HCT116 (cell line): ENCODE results near the gene SLC34A1. TPM values are rescaled to one million over a fixed set of nuclear protein-coding genes. Genes with fewer than 3 reads are reported as not detected.

ENCODE experiments used
- ATAC-seq: fragments of 200-7000 bp; cut with Tn5 transposase; 2 replicates; pipeline ENCODE4 v1.9.1; 2020; ENCODE audit warnings: mild to moderate bottlenecking, moderate library complexity
- BruUV-seq: library from RNA; stranded (reverse); fragments of 400-500 nt; replicated peaks from 2 replicates; lab custom pipeline; 2021; lab: Mats Ljungman, UMichigan
- CTCF ChIA-PET: fragments of 300-600 bp; sonication (Branson Sonifier 250); formaldehyde crosslinking; loops from one replicate; lab custom pipeline; 2021; ENCODE audit warnings: antibody characterized with exemption; lab: Charles Lee
- POLR2A ChIA-PET: fragments of 300-600, 350-600 bp; sonication (Branson Sonifier 250); formaldehyde crosslinking; loops from one replicate; lab custom pipeline; 2021; ENCODE audit warnings: antibody characterized with exemption; lab: Charles Lee
- RAD21 ChIA-PET, 2 experiments: fragments of 300-600 bp; sonication (Branson Sonifier 250); formaldehyde crosslinking; loops; one replicate each; lab custom pipeline; 2023; ENCODE audit warnings: low total read pairs in 2 of 2; ENCODE audit not compliant: uncharacterized antibody in 2 of 2, unreplicated experiment in 2 of 2, low non-redundant PET in 1 of 2; lab: Charles Lee
- DNase-seq: peaks from one replicate; pipeline ENCODE4 v3.0.0-alpha.2; 2010; ENCODE audit warnings: low read depth, low spot score
- H2AFZ ChIP-seq: fragments of 200-600 bp; shearing (Covaris generic), sonication (generic); 2 replicates; pipeline ENCODE4 v1.6.1; 2017; ENCODE audit warnings: low read depth, mixed run types, mixed read lengths, antibody characterized with exemption, low read length; ENCODE audit not compliant: poor library complexity, severe bottlenecking
- H3K27ac ChIP-seq: 2 replicates; pipeline ENCODE4 v1.5.1; 2012; ENCODE audit warnings: low read depth, low read length
- H3K27me3 ChIP-seq: fragments of 200-600 bp; sonication (generic); 2 replicates; pipeline ENCODE4 v1.6.1; 2016; ENCODE audit warnings: mixed run types, low read length, mixed read lengths; ENCODE audit not compliant: insufficient read depth
- H3K36me3 ChIP-seq, 2 experiments: fragments of 200-500 bp in 1 of 2; fragments of 200-600 bp in 1 of 2; sonication (Bioruptor generic) in 1 of 2; sonication (generic) in 1 of 2; 2 replicates each; pipeline versions ENCODE4 v1.5.1 to v1.6.1; 2014 to 2016; ENCODE audit warnings: low read length in 2 of 2, inconsistent platforms in 1 of 2, mixed read lengths in 1 of 2, mixed run types in 1 of 2; ENCODE audit not compliant: insufficient read depth in 2 of 2, control insufficient read depth in 1 of 2
- H3K4me1 ChIP-seq, 2 experiments: fragments of 200-600 bp in 1 of 2; sonication (generic) in 1 of 2; 2 replicates each; pipeline versions ENCODE4 v1.5.1 to v1.6.1; 2012 to 2017; ENCODE audit warnings: low read length in 2 of 2, inconsistent platforms in 1 of 2, mild to moderate bottlenecking in 1 of 2, mixed read lengths in 1 of 2, mixed run types in 1 of 2, moderate library complexity in 1 of 2; ENCODE audit not compliant: insufficient read depth in 2 of 2, control insufficient read depth in 1 of 2
- H3K4me2 ChIP-seq: fragments of 200-600 bp; sonication (generic); 2 replicates; pipeline ENCODE4 v1.6.1; 2017; ENCODE audit warnings: mixed run types, low read length, mixed read lengths
- H3K4me3 ChIP-seq, 2 experiments: fragments of 200-600 bp in 1 of 2; sonication (generic) in 1 of 2; replicated peaks in 1 of 2; 2 replicates each; pipeline ENCODE4 v1.5.1; 2011 to 2016; ENCODE audit warnings: low read length in 2 of 2, control low read depth in 1 of 2, low read depth in 1 of 2, mild to moderate bottlenecking in 1 of 2, mixed read lengths in 1 of 2, mixed run types in 1 of 2
- H3K79me2 ChIP-seq: fragments of 200-600 bp; sonication (generic); 2 replicates; pipeline ENCODE4 v1.6.1; 2017; ENCODE audit warnings: mild to moderate bottlenecking, mixed run types, low read length, moderate library complexity, mixed read lengths; ENCODE audit not compliant: insufficient read depth
- H3K9ac ChIP-seq: fragments of 200-600 bp; sonication (generic); 2 replicates; pipeline ENCODE4 v1.6.1; 2016; ENCODE audit warnings: low read length, mixed read lengths
- H3K9me2 ChIP-seq: fragments of 200-600 bp; sonication (generic), shearing (Covaris generic); 2 replicates; pipeline ENCODE4 v1.6.1; 2017; ENCODE audit warnings: mixed run types, mild to moderate bottlenecking, moderate library complexity; ENCODE audit not compliant: insufficient read depth
- H3K9me3 ChIP-seq, 2 experiments: fragments of 200-500 bp in 1 of 2; fragments of 200-600 bp in 1 of 2; sonication (Bioruptor generic) in 1 of 2; sonication (generic) in 1 of 2; 2 replicates each; pipeline ENCODE4 v1.6.1; 2014 to 2017; ENCODE audit warnings: low read length in 2 of 2, mixed read lengths in 2 of 2, inconsistent platforms in 1 of 2, low read depth in 1 of 2, mild to moderate bottlenecking in 1 of 2, mixed run types in 1 of 2, moderate library complexity in 1 of 2; ENCODE audit not compliant: control insufficient read depth in 1 of 2, insufficient read depth in 1 of 2
- H4K20me1 ChIP-seq: fragments of 200-600 bp; sonication (generic), shearing (Covaris generic); 2 replicates; pipeline ENCODE4 v1.6.1; 2017; ENCODE audit warnings: mixed run types, mild to moderate bottlenecking, moderate library complexity; ENCODE audit not compliant: insufficient read depth
- EZH2 ChIP-seq: fragments of 200-600 bp; sonication (generic); IDR thresholded peaks from 2 replicates; pipeline ENCODE4 v1.6.1; 2017; ENCODE audit warnings: antibody characterized with exemption, mixed run types
- EZH2phosphoT487 ChIP-seq: fragments of 200-600 bp; IDR thresholded peaks from 2 replicates; pipeline ENCODE4 v1.6.1; 2018; ENCODE audit warnings: antibody characterized with exemption, borderline replicate concordance
- POLR2A ChIP-seq: IDR thresholded peaks from 2 replicates; pipeline ENCODE4 v1.7.0; 2011; ENCODE audit warnings: borderline replicate concordance; ENCODE audit not compliant: insufficient read depth, insufficient read length; ENCODE audit errors: extremely low read depth
- SIN3A ChIP-seq: IDR thresholded peaks from 2 replicates; pipeline ENCODE4 v1.6.1; 2012; ENCODE audit warnings: low read depth
- ZFX ChIP-seq: fragments of 450-650 bp; IDR thresholded peaks from 2 replicates; pipeline ENCODE4 v1.6.1; 2017
- ZNF274 ChIP-seq: fragments of 200-500 bp; sonication (Bioruptor generic); IDR thresholded peaks from 2 replicates; pipeline ENCODE4 v1.6.1; 2014; ENCODE audit warnings: mild to moderate bottlenecking, low read depth, low read length, inconsistent platforms
- intact Hi-C: fragments of 100-400 bp; cut with micrococcal nuclease; formaldehyde crosslinking; loops from 2 replicates; pipeline ENCODE4 v1.10.0; 2022
- total RNA-seq: library from RNA; stranded (reverse); gene quantifications from one replicate; pipeline ENCODE4 v1.2.1, GENCODE V29; 2021; ENCODE audit not compliant: unreplicated experiment
- TF ChIP-seq, protein P1 (sequence below): IDR thresholded peaks from 2 replicates; pipeline ENCODE4 v1.6.1; 2012

The SLC34A1 gene
- total RNA-seq, 1 experiment from 2014 or later = not detected

DNA sequence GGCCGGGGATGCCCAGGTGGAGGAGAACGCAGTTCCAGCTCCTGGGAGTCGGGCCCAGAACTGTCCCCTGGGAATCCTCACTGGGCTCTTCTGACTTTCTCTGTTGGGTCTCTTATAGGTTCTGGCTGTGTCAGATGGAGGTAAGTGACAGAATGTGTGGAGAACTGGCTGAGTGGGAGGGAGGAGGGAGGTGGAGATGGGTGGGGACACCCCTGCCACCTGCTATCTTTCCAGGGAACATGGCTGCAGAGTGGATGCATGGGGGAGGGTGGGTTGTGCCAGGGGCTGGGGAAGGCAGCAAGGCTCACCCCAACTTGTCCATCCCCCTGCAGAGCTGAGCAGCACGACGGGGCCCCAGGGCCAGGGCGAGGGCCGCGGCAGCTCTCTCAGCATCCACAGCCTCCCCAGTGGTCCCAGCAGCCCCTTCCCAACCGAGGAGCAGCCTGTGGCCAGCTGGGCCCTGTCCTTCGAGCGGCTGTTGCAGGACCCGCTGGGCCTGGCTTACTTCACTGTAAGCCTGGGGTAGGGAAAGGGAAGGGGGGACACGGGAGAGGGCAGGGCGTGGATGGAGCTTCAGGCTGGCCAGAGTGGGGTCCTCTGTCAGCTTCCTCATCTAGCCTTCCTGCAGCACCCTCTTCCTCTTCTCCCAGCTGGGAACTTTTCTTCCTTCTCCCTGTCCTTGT is 18.2 kb upstream of the SLC34A1 start:
- Histone ChIP-seq H3K79me2 (no peaks in the 10 kb centered on the region), H3K36me3 (no peaks in the 10 kb centered on the region), H2AFZ (no peak overlapping the region), H3K4me3 (no peak overlapping the region), H3K27ac (no peak overlapping the region), H3K9me3 (no peaks in the 10 kb centered on the region), H3K9me2 (no peaks in the 10 kb centered on the region), H4K20me1 (no peaks in the 10 kb centered on the region), H3K9ac (peak overlapping the region; percentile 16; the same call in 1 of the 2 replicates), H3K4me1 (peaks cover 30 to 54% of the 10 kb centered on the region in 2 experiments), H3K4me2 (no peak overlapping the region), H3K27me3 (no peaks in the 10 kb centered on the region)
- CTCF ChIA-PET = interaction anchor here (0.9 kb wide), 1 partner anchor 65 kb away, joined by 3 read pairs; no protein-coding TSS in a partner anchor
- POLR2A ChIA-PET = no interaction called here
- no TSS peak for BruUV-seq
- DNase-seq = no peak
- RAD21 ChIA-PET = no interaction called here
- ATAC-seq = no peak
- TF ChIP-seq ZNF274 (no peak), SIN3A (no peak), EZH2phosphoT487 (no peak), EZH2 (no peak), POLR2A (no peak)
- intact Hi-C loops = no loop called here

DNA sequence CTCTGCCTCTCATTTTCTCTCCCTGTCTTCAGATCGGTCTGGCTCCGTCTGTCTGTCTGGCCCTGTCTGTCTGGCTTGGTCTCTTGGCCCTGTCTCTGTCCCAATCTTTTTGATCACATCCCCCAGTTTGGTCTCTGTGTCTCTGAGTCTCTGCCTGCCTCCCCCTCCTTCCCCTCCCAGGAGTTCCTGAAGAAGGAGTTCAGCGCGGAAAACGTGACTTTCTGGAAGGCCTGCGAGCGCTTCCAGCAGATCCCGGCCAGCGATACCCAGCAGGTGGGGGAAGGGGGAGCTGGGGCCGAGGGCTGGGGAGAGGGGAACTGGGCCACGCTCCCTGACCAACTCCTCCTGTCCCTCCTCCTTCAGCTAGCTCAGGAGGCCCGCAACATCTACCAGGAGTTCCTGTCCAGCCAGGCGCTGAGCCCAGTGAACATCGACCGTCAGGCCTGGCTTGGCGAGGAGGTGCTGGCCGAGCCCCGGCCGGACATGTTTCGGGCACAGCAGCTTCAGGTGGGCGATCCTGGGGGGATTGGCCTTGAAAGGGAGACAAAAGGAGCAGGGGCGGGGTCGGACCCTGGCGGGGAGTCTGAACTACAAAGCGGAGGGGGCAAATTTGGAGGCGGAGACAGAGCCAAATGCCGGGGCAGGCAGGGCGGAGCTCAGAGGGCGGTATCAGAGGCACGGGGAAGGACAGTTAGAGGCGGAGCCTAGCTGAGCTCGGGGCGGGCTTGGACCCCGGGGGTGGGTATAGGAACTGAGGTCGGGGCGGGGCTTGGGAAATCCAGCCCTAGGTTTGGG is 17.5 kb upstream of the SLC34A1 start:
- DNase-seq = no peak
- no peaks in the 10 kb centered on the region for H3K9me3 ChIP-seq
- H3K79me2 ChIP-seq = no peaks in the 10 kb centered on the region
- H2AFZ ChIP-seq = no peak overlapping the region
- no peaks in the 10 kb centered on the region for H3K27me3 ChIP-seq
- no peaks in the 10 kb centered on the region for H4K20me1 ChIP-seq
- ATAC-seq = peak; percentile 67
- no TSS peak for BruUV-seq
- RAD21 ChIA-PET = no interaction called here
- no peak overlapping the region for H3K27ac ChIP-seq
- H3K9me2 ChIP-seq = no peaks in the 10 kb centered on the region
- CTCF ChIA-PET = interaction anchor here (0.6 to 1.0 kb wide), 5 partner anchors 15 to 91 kb away, joined by 3 to 6 read pairs (median 4); partner anchors contain the start of gene LMAN2
- intact Hi-C loops = no loop called here
- H3K4me3 ChIP-seq = no peak overlapping the region
- peak overlapping the region; percentile 16 for H3K9ac ChIP-seq
- peak overlapping the region; percentile 64 for H3K4me2 ChIP-seq
- peaks cover 30 to 60% of the 10 kb centered on the region in 2 experiments for H3K4me1 ChIP-seq
- POLR2A ChIA-PET = interaction anchor here (1.0 kb wide), 1 partner anchor 15 kb away, joined by 3 read pairs; the partner anchor contains the start of gene LMAN2
- peak; percentile 16; the same call in 1 of the 2 replicates for TF ChIP-seq ZFX
- TF ChIP-seq, protein P1, sequence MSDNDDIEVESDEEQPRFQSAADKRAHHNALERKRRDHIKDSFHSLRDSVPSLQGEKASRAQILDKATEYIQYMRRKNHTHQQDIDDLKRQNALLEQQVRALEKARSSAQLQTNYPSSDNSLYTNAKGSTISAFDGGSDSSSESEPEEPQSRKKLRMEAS = no peak
- H3K36me3 ChIP-seq = no peaks in the 10 kb centered on the region
